GM21723 (cell line): Measurements from ENCODE around the gene VWA8.
A peak's percentile ranks its signal among the peaks of the same experiment; 100 is the strongest.
"Not testable (repeated sequence)": the region's sequence is repeated elsewhere in the genome, so short reads cannot be mapped to it uniquely, and the experiment has no call there.

ENCODE experiments used
- ATAC-seq: cut with Tn5 transposase; IDR thresholded peaks from one replicate; pipeline ENCODE4 v1.9.1; 2021; ENCODE audit warnings: mild to moderate bottlenecking, moderate library complexity; ENCODE audit not compliant: unreplicated experiment

Gene VWA8

GRCh38 chr13:41811588-41812021, 149.3 kb downstream of the VWA8 start:
- ATAC-seq, result peak; percentile 58

- no peak for ATAC-seq
These were observed 150.9 kb downstream of the VWA8 start for GRCh38 chr13:41809962-41810361.

DNA sequence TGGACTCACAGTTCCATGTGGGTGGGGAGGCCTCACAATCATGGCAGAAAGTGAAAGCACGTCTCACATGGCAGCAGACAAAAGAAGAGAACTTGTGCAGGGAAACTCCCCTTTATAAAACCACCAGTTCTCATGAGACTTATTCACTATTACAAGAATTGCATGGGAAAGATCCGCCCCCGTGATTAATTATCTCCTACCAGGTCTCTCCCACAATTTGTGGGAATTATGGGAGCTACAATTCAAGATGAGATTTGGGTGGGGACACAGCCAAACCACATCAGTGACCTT, 157.5 kb downstream of the VWA8 start:
- not testable (repeated sequence) for ATAC-seq

DNA sequence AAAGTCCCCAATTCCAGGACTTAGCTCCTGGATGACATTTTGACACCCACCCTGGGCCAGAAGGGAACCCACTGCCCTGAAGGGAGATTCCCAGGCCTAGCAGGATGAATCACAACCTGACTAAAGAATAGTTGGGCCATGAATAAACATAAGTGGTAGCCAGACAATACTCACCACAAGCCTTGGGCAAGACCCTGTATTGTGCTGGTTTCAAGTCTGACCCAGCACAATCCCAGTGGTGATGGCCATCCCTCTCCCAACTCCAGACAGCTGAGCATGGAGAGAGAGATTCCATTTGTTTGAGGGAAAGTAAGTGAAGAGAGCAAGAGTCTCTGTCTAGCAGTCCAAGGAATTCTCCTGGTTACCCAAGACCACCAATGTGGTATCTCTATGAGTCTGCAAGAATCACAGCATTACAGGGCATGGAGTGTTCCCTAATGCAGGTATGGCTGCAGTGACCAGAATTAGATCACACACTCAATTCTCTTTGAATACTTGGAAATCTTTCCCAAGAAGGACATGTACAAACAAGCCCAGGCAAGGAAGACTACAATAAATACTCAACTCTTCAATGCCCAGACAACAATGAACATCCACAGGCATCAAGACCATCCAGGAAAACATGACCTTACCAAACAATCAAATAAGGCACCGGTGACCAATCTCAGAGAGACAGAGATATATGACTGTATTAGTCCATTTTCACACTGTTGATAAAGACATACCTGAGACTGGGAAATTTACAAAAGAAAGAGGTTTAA, 158.0 kb downstream of the VWA8 start:
- ATAC-seq, result no peak

DNA sequence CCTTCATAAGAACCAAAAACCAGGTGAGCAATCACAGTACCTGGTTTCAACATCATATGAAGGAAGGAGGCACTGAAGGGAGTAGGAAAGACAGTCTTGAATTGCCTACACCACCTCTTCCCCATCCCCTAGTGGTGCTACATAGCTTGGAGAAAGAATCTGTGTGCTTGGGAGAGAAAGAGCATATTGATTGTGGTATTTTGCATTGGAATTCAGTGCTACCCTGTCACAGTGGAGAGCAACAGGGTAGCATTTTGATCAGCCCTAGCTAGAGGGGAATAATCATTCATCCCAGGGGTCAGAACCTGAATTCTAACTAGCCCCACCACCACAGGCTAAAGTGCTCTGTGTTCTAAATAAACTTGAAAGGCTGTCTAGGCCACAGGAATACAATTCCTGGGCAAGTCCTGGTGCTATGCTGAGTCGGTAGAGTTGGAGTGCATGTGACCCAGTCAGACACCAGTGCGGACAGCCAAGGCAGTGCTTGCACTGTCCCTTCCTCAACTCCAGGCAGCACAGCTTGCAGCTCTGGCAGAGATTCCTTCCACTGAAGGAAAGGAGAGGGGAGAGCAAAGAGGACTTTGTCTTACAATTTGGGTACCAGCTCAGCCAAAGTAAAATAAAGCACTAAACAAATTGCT, 158.7 kb downstream of the VWA8 start:
- ATAC-seq, result no peak

DNA sequence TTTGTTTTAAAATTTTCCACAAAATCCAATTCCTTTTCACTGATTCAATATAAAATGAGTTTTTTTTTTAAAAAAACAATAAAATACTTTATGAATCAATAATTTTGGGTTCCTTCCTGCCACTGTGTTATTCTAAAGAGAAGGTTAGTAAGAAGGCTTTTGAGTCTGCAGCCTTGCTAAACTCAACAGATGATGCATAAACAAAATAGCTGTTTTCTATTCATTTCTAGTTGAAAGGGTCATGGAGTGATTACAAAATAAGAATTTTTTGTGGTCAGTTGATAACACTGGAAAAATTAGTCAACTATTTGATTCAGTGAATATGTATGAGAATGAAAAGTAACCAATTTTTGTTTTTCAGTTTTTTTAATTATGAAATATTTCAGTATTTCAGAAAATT, 169.9 kb downstream of the VWA8 start:
- no peak for ATAC-seq

DNA sequence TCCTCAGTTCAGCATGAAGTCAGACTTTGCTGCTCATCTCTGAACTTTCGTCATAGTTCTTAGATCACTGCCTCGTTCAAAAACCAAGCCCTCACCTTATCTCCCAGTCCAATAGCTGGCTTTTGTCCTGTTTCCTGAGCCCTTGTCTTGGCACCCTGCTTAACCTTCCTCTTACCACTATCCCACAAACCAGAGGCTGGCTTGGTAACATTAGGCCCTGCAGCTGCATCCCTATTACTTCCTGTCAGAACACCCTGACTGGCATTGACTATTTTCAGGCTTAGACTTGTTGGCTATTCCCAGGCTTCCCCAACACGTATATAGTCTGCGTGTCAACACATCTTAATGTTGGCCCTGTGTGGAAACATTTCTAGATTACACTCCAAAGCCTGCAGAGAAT, 172.4 kb downstream of the VWA8 start:
- no peak for ATAC-seq

GRCh38 chr13:41785402-41786172, 175.3 kb downstream of the VWA8 start:
- ATAC-seq, result no peak

- no peak for ATAC-seq
These were observed 178.8 kb downstream of the VWA8 start for GRCh38 chr13:41782086-41782485.

DNA sequence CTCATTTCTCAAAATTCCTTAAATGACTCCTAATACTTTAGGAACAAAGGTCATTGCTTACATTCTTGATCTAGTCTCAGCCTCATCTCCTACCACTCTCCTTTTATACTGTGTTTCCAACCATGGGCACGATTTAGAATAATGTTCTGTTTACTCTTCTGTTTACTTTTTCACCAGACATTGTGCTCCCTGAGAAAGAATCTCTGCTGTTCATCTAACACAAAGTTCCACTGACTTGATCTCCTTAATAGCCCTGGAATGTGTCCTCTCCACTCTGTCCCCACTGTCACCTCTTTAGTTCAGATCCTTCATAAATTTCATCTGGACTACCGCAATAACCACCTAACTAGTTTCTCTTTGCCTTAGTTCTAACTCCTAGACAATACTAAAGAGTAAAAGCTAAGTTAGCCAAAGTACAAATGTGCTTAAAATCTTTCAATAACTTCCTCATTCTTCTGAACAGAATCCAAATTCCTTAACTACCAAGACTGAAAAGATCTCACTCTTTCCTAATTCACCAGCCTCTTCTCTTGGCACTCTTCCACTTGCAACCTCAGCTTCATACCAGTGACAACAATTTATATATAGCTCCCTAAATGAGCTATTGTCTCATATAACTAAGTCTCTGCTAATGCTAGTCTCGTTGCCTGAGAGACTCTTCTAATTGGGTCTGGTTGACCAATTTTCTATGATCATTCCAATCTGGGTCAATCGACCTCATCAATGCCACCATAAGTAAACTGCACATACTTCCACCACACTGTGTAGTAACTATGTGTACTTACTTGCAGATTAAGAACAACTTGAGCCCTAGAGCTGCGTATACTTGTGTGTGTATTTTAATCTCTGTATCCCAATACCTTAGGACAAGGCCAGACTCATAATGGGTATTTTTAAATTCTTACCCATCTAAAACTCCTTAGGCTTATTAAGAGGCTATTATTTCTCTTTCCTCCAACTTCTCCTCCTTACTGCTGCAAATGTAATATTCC, 179.9 kb downstream of the VWA8 start:
- ATAC-seq, result no peak

- no peak for ATAC-seq
These were observed 185.7 kb downstream of the VWA8 start for GRCh38 chr13:41775251-41775650.

DNA sequence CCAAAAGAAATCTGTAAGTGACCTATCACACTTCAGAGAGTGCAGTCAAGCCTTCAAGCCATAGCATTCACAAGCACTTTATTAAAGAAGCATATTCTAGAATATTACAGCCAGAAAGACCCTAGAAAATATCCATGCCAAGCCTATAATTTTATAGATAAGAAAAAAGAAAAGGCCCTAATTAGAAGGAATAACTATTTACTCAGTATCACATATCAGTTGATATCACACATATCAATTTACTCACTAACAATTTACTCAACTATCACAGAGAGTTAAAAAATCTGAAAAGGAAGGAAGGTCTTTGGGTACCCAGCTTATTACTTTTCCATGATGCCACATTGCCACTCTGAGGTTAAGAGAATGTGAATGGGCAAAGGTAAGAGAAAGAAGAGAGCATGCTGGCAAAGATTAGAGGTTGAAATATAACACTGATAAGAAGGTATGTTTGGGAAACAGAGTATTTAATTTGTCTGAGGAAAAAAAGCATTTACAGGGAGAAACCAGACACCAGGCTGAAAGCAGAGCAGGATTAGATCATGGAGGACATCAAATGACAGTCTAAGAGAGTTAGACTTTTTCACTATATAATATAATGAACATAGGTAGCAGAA, 186.2 kb downstream of the VWA8 start:
- ATAC-seq, result no peak

DNA sequence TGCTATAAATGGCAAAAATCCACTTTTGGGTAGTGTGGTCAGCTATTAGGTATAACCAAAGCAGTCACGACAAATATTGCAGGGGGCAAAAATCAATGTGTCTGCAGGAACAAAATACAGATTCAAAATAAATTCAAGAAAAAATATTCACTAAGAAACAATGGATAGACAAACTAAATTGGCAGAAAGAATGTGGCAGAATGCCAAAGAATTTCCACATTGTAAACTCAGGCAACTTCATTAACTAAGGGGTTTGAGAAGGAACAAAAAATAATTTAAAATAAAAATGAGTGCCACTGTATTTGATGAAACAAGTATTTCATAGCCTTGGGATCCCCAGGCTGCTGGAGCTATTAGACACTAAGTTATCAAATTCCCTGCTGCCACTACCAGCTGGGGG, 193.1 kb downstream of the VWA8 start:
- no peak for ATAC-seq

- no peak for ATAC-seq
These were observed 194.5 kb downstream of the VWA8 start for GRCh38 chr13:41766439-41766838.

DNA sequence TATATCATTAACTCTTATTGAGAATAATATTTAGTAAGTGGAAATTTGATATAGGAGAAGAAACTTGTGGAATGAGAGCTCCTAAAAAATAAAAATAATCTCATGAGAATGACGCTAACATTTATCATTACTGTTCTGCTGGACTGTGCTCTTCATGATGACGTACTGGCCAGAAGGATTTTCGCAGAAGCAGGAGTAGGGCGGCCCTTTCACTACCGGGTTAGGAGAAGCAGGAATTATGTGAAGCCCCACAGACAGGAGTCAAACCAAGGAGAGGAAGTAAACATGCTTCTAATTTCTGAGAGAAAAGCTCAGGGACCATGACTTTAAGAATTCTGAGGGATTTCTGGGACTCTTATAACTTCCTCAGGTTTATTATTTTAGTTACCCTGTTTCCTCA, 195.1 kb downstream of the VWA8 start:
- ATAC-seq, result no peak

DNA sequence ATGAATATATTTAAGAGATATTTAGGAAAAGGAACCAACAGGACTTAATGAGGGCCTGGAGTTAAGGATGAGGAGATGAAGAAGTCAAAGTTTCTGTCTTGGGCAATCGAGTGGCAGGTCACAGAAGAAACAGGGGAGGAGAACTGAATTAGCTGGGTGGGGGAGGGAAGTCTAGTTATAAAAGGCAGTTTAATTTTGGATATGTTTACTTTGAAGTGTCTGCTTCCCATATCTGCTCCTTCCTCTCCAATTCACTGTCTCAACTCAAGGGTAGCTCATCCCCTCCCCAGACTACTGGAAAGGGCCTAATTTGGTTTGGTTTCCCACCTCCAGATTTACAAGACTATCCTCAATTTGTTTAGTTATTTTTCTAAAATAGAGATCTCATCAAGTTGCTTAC, 195.9 kb downstream of the VWA8 start:
- ATAC-seq, result no peak

- ATAC-seq, result no peak
These were observed 196.4 kb downstream of the VWA8 start for GRCh38 chr13:41764558-41764957.

DNA sequence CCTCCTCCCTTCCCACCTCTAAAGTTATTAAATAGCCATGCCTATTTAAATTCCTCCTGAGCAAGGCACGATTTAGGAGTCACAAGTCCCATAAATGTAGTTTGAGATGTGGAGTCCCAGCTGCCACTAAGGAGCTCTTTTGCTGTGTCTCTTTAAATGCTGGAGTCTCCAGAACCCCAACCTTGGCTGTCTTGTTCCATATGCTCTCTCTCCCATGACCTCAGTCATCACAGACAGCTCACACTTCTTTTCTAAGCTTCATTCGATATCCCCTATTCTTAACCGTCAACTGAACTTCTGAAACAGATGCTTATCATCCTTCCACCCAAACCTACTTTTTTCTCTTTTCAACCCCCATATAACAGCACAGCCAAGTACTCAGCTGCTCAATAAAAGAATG, 197.1 kb downstream of the VWA8 start:
- ATAC-seq, result no peak

- no peak for ATAC-seq
These were observed 198.1 kb downstream of the VWA8 start for GRCh38 chr13:41762796-41763195.

GRCh38 chr13:41756198-41756880, 204.6 kb downstream of the VWA8 start:
- ATAC-seq, result no peak
